Ishikawa (cell line): ENCODE data around the gene IFITM10.

Experiments used
- ZBTB7A ChIP-seq: IDR thresholded peaks from 2 replicates; pipeline ENCODE4 v1.6.1; 2012; ENCODE audit warnings: low read depth
- TF ChIP-seq, protein P1 (sequence below): IDR thresholded peaks from 2 replicates; pipeline ENCODE4 v1.6.1; 2012; ENCODE audit warnings: low read depth, mild to moderate bottlenecking

DNA sequence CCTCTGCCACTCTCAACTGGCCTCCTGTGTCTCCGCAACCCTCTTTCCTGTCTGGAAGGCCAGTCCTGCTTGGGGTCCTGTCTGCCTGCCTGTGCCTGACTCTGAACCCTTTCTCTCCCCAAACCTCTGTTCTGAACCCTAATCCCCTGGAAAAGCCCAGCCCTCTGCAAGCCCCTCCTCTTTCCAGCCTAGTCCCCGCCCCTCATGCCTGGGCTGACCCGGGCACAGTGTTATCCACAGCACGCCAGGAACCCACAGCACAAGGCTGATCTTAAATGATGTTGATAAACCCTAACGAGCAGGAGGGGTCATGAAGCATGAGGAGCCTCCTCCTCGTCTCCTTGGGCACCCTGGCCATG is at the start of gene IFITM10:
- TF ChIP-seq, protein P1, sequence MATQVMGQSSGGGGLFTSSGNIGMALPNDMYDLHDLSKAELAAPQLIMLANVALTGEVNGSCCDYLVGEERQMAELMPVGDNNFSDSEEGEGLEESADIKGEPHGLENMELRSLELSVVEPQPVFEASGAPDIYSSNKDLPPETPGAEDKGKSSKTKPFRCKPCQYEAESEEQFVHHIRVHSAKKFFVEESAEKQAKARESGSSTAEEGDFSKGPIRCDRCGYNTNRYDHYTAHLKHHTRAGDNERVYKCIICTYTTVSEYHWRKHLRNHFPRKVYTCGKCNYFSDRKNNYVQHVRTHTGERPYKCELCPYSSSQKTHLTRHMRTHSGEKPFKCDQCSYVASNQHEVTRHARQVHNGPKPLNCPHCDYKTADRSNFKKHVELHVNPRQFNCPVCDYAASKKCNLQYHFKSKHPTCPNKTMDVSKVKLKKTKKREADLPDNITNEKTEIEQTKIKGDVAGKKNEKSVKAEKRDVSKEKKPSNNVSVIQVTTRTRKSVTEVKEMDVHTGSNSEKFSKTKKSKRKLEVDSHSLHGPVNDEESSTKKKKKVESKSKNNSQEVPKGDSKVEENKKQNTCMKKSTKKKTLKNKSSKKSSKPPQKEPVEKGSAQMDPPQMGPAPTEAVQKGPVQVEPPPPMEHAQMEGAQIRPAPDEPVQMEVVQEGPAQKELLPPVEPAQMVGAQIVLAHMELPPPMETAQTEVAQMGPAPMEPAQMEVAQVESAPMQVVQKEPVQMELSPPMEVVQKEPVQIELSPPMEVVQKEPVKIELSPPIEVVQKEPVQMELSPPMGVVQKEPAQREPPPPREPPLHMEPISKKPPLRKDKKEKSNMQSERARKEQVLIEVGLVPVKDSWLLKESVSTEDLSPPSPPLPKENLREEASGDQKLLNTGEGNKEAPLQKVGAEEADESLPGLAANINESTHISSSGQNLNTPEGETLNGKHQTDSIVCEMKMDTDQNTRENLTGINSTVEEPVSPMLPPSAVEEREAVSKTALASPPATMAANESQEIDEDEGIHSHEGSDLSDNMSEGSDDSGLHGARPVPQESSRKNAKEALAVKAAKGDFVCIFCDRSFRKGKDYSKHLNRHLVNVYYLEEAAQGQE: no peak
- no peak for TF ChIP-seq ZBTB7A
